K562 (cell line): ENCODE data around the gene KAZN. TPM values are rescaled to one million over a fixed set of nuclear protein-coding genes. Genes with fewer than 3 reads are reported as not detected.

ENCODE experiments used
- ATAC-seq: fragments of 200-7000 bp; cut with Tn5 transposase; 3 replicates; pipeline ENCODE4 v1.9.1; 2020; ENCODE audit warnings: moderate library complexity
- BruUV-seq: library from RNA; stranded (reverse); fragments of 400-500 nt; replicated peaks from 2 replicates; lab custom pipeline; 2021; lab: Mats Ljungman, UMichigan
- CTCF ChIA-PET: fragments of 300-600 bp; formaldehyde crosslinking; extraction: SDS; loops from one replicate; lab custom pipeline; 2021; ENCODE audit warnings: low intra/inter-chr PET ratio; lab: Yijun Ruan, JAX
- POLR2A ChIA-PET: fragments of 300-600, 350-650 bp; sonication (Branson Sonifier 250); formaldehyde crosslinking; extraction: SDS; loops from one replicate; lab custom pipeline; 2021; ENCODE audit warnings: antibody characterized with exemption, inconsistent platforms; lab: Yijun Ruan, JAX
- DNase-seq, 4 experiments: peaks; one replicate each; pipeline versions ENCODE4 v3.0.0 to v3.0.0-alpha.2; 2011 to 2018; ENCODE audit warnings: low spot score in 3 of 4, mixed read lengths in 3 of 4; ENCODE audit errors: extremely low read depth in 1 of 4
- FAIRE-seq: peaks from 2 replicates; lab custom pipeline; 2011; peaks lifted over from hg19 to GRCh38; lab: Jason Lieb, UNC
- H2AFZ ChIP-seq: 2 replicates; pipeline ENCODE4 v1.6.0; 2011; ENCODE audit warnings: low read depth, low read length, control low read depth, inconsistent platforms
- H3K27ac ChIP-seq: fragments of 200-600 bp; 3 replicates; pipeline ENCODE4 v1.8.0; 2011; ENCODE audit warnings: low read depth, mild to moderate bottlenecking, control low read depth, inconsistent platforms, low read length, moderate library complexity, mixed read lengths; ENCODE audit errors: extremely low read depth
- H3K27me3 ChIP-seq, 2 experiments: fragments of 300-600 bp in 1 of 2; 2 replicates in 1 of 2; 3 replicates in 1 of 2; pipeline versions ENCODE4 v1.6.0 to v1.8.0; 2011; ENCODE audit warnings: inconsistent platforms in 2 of 2, low read length in 2 of 2, mild to moderate bottlenecking in 1 of 2, mixed read lengths in 1 of 2, moderate library complexity in 1 of 2; ENCODE audit not compliant: control insufficient read depth in 2 of 2, insufficient read depth in 2 of 2
- H3K36me3 ChIP-seq: fragments of 300-600 bp; 3 replicates; pipeline ENCODE4 v1.8.0; 2011; ENCODE audit warnings: mild to moderate bottlenecking, low read length, inconsistent platforms; ENCODE audit not compliant: control insufficient read depth, insufficient read depth
- H3K4me1 ChIP-seq, 2 experiments: fragments of 200-600 bp in 1 of 2; replicated peaks in 1 of 2; 2 replicates in 1 of 2; 3 replicates in 1 of 2; pipeline versions ENCODE4 v1.5.1 to v1.8.0; 2011; ENCODE audit warnings: inconsistent platforms in 2 of 2, low read length in 2 of 2, mild to moderate bottlenecking in 1 of 2, mixed read lengths in 1 of 2, moderate library complexity in 1 of 2; ENCODE audit not compliant: control insufficient read depth in 2 of 2, insufficient read depth in 2 of 2
- H3K4me2 ChIP-seq: 2 replicates; pipeline ENCODE4 v1.6.1; 2011; ENCODE audit warnings: low read length, control low read depth, inconsistent platforms, mixed read lengths; ENCODE audit not compliant: insufficient read depth
- H3K4me3 ChIP-seq: fragments of 200-600 bp; sonication (generic), shearing (Covaris generic); 2 replicates; pipeline ENCODE4 v1.5.1; 2016; ENCODE audit warnings: control low read depth, inconsistent platforms
- H3K79me2 ChIP-seq: fragments of 200-600 bp; 3 replicates; pipeline ENCODE4 v1.8.0; 2011; ENCODE audit warnings: low read length, inconsistent platforms; ENCODE audit not compliant: control insufficient read depth, insufficient read depth
- H3K9ac ChIP-seq, 2 experiments: 2 replicates each; pipeline versions ENCODE4 v1.6.0 to v1.6.1; 2011; ENCODE audit warnings: low read depth in 2 of 2, low read length in 2 of 2, control low read depth in 1 of 2, inconsistent platforms in 1 of 2, mild to moderate bottlenecking in 1 of 2, mixed read lengths in 1 of 2; ENCODE audit not compliant: insufficient read depth in 1 of 2
- H3K9me1 ChIP-seq: one replicate; pipeline ENCODE4 v1.6.0; 2011; ENCODE audit warnings: inconsistent platforms, mild to moderate bottlenecking, low read length, moderate library complexity; ENCODE audit not compliant: control insufficient read depth, insufficient read depth
- H3K9me3 ChIP-seq: replicated peaks from 2 replicates; pipeline ENCODE4 v1.5.1; 2011; ENCODE audit warnings: low read depth, low read length, inconsistent platforms; ENCODE audit not compliant: control insufficient read depth, insufficient read depth
- H4K20me1 ChIP-seq: replicated peaks from 2 replicates; pipeline ENCODE4 v1.6.1; 2011; ENCODE audit warnings: low read length, inconsistent platforms, mixed read lengths; ENCODE audit not compliant: control insufficient read depth, insufficient read depth
- GABPA ChIP-seq: fragments of 200-800 bp; sonication (Bioruptor generic); conservative IDR thresholded peaks from 2 replicates; pipeline ENCODE4 v1.6.1; 2016; ENCODE audit warnings: low read depth, missing genetic modification characterization, missing compliant biosample characterization
- MAFG ChIP-seq: fragments of 450-650 bp; conservative IDR thresholded peaks from 2 replicates; pipeline ENCODE4 v1.6.1; 2016; ENCODE audit warnings: missing genetic modification characterization, missing compliant biosample characterization
- RBM25 ChIP-seq: fragments of 200-400 bp; formaldehyde crosslinking; IDR thresholded peaks from 2 replicates; pipeline ENCODE4 v1.6.1; 2018; ENCODE audit warnings: low read length, low read depth, moderate library complexity; ENCODE audit not compliant: severe bottlenecking
- ZNF134 ChIP-seq: fragments of 250-450 bp; sonication (Bioruptor Pico); conservative IDR thresholded peaks from 2 replicates; pipeline ENCODE4 v1.4.0; 2020
- ZNF146 ChIP-seq: IDR thresholded peaks from one replicate; pipeline ENCODE4 v1.6.1; 2018; ENCODE audit warnings: missing compliant biosample characterization; ENCODE audit not compliant: unreplicated experiment
- WGBS: fragments of 100-300 bp; shearing (Covaris generic); methylation state at CpG from one replicate; pipeline ENCODE4 v1.1.6; 2016; ENCODE audit warnings: low coverage, mixed read lengths; ENCODE audit not compliant: insufficient coverage; ENCODE audit errors: missing lambda C conversion rate; 5-methylcytosine and 5-hydroxymethylcytosine counted together
- in situ Hi-C: fragments of 300-500 bp; cut with MboI; formaldehyde crosslinking; loops from 4 replicates; pipeline ENCODE4 v1.15.0; 2018; ENCODE audit warnings: inconsistent platforms, mixed read lengths
- intact Hi-C: fragments of 100-400 bp; cut with micrococcal nuclease; formaldehyde crosslinking; loops from 2 replicates; pipeline ENCODE4 v1.14.2; 2022
- polyA plus RNA-seq, 8 experiments: library from polyadenylated mRNA; depleted of rRNA in 4 of 8; stranded (reverse) in 5 of 8; unstranded in 3 of 8; fragments of >200 nt; fragmentation: Nextera tagmentation in 2 of 8; fragmentation: Illumina TruSeq in 1 of 8; extraction: Ambion mirVana in 2 of 8; extraction: Trizol in 1 of 8; gene quantifications; 2 replicates each; pipeline versions ENCODE4 v1.2.1 to v1.2.3, GENCODE V29; 2011 to 2014; ENCODE audit warnings: inconsistent platforms in 1 of 8, missing spikeins in 1 of 8
- total RNA-seq, 7 experiments: library from RNA; depleted of rRNA in 6 of 7; stranded (reverse); fragments of >200 nt in 6 of 7; fragmentation: Illumina TruSeq in 2 of 7; extraction: Trizol in 2 of 7; gene quantifications; 2 replicates each; pipeline versions ENCODE4 v1.2.1 to v1.2.3, GENCODE V29; 2011 to 2021; ENCODE audit warnings: low replicate concordance in 1 of 7
- TF ChIP-seq, protein P1 (sequence below): sonication (generic); formaldehyde crosslinking; IDR thresholded peaks from 2 replicates; pipeline ENCODE4 v1.8.0; 2022; ENCODE audit warnings: mild to moderate bottlenecking, missing genetic modification reagents

KAZN gene
- total and polyA plus RNA-seq, 9 of the 15 experiments (the other 6 are each of a cell fraction or from before 2014, with no cell fraction given), result 2.1 to 21.6 (median 5.4) TPM

DNA sequence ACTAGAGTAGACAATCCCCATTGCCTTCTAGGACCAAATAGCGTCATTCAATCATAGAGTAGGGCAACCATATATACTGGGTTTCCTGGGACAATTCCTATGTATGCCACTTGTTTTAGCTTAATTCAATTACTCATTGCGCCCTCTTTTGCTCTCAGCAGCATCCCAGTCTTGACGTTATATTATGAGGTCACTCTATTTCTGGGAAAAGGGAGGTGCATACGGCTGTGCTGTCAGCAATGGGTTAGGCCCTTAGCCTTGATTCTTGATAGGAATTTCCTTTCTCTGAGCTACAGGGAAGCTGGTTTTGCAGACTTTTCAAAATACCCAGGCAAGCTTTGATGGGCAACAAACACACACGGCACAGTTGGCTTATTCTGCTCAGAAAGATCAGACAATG, 4.4 kb upstream of the KAZN start (continued):
- TF ChIP-seq, protein P1, sequence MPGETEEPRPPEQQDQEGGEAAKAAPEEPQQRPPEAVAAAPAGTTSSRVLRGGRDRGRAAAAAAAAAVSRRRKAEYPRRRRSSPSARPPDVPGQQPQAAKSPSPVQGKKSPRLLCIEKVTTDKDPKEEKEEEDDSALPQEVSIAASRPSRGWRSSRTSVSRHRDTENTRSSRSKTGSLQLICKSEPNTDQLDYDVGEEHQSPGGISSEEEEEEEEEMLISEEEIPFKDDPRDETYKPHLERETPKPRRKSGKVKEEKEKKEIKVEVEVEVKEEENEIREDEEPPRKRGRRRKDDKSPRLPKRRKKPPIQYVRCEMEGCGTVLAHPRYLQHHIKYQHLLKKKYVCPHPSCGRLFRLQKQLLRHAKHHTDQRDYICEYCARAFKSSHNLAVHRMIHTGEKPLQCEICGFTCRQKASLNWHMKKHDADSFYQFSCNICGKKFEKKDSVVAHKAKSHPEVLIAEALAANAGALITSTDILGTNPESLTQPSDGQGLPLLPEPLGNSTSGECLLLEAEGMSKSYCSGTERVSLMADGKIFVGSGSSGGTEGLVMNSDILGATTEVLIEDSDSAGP (CRISPR knock-in tag), result no peak

GRCh38 chr1:14596591-14596990, 1.9 kb upstream of the KAZN start:
- H2AFZ ChIP-seq, result no peak overlapping the region
- H3K4me2 ChIP-seq, result no peak overlapping the region
- H3K9ac ChIP-seq, result no peak overlapping the region
- H4K20me1 ChIP-seq, result no peaks in the 10 kb centered on the region
- ChIA-PET CTCF (no interaction called here), POLR2A (no interaction called here)
- no peaks in the 10 kb centered on the region for H3K9me3 ChIP-seq
- no peaks in the 10 kb centered on the region for H3K79me2 ChIP-seq
- DNase-seq (no peak), ATAC-seq (no peak), FAIRE-seq (peak; percentile 15)
- H3K36me3 ChIP-seq, result no peaks in the 10 kb centered on the region
- H3K4me3 ChIP-seq, result no peak overlapping the region
- in situ Hi-C loops, result no loop called here
- 17% methylated on average over 5 of the region's 5 CpGs for WGBS
- peaks cover 3 to 19% of the 10 kb centered on the region in 2 experiments; a peak in 2 of 5 replicates for H3K4me1 ChIP-seq
- TF ChIP-seq MAFG (tag), result no peak
- TF ChIP-seq ZNF134 (CRISPR knock-in tag), result no peak
- peak; percentile 52 for TF ChIP-seq RBM25
- TF ChIP-seq ZNF146 (CRISPR knock-in tag), result peak; percentile 91
- TF ChIP-seq GABPA, result no peak
- intact Hi-C loops, result no loop called here
- BruUV-seq, result no TSS peak
- H3K9me1 ChIP-seq, result no peaks in the 10 kb centered on the region
- H3K27ac ChIP-seq, result no peak overlapping the region
- peaks cover 31 to 56% of the 10 kb centered on the region in 2 experiments; a peak in 4 of 5 replicates for H3K27me3 ChIP-seq
